Brain microvascular endothelial cell (primary cell): Measurements from ENCODE around the gene LSM12.
A peak's percentile ranks its signal among the peaks of the same experiment; 100 is the strongest.

ENCODE experiments used
- DNase-seq: peaks from one replicate; pipeline ENCODE4 v3.0.0-alpha.2; 2020
- H3K27ac ChIP-seq: fragments of 250-450 bp; sonication (Bioruptor Pico); 2 replicates; pipeline ENCODE4 v1.5.1; 2020; ENCODE audit warnings: mild to moderate bottlenecking, moderate library complexity
- H3K27me3 ChIP-seq: fragments of 250-450 bp; sonication (Bioruptor Pico); replicated peaks from 2 replicates; pipeline ENCODE4 v1.5.1; 2020; ENCODE audit warnings: mild to moderate bottlenecking
- H3K36me3 ChIP-seq: fragments of 250-450 bp; sonication (Bioruptor Pico); replicated peaks from 2 replicates; pipeline ENCODE4 v1.5.1; 2020; ENCODE audit warnings: mild to moderate bottlenecking
- H3K4me3 ChIP-seq: 2 replicates; pipeline ENCODE4 v1.5.1; 2011; ENCODE audit warnings: low read depth, mild to moderate bottlenecking, control low read depth, low read length, moderate library complexity
- in situ Hi-C: cut with HindIII; loops from 2 replicates; pipeline ENCODE4 v1.10.0; 2017; ENCODE audit warnings: low sequenced_read_pairs, low pct_ligation_motif_present
- TF ChIP-seq, protein P1 (sequence below): IDR thresholded peaks from 2 replicates; pipeline ENCODE4 v1.5.1; 2011; ENCODE audit warnings: low read depth, mild to moderate bottlenecking, moderate library complexity, low read length, control low read depth, inconsistent platforms; ENCODE audit errors: missing control alignments

The LSM12 gene

DNA sequence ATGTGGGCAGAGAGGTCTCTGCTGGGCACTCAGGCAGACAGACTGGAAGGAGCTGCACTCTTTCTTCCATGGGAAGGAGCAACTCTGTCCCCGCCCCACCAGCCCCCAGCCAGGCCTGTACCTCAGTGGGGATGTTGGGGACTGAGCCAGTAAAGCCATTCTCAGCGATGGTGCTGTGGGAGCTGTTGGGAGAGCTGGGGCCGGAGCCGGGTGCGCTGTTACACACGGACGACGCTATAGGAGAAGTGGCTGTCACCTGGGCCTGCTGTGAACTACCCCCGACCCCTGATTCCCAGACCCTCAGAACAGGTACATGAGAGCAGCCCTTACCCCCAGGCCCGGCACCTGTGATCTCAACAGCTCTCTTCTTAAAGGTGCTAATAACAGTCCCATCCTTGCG lies 25.6 kb upstream of the LSM12 start:
- no peaks in the 10 kb centered on the region for H3K36me3 ChIP-seq
- in situ Hi-C loops: no loop called here
- DNase-seq: no peak
- no peaks in the 10 kb centered on the region for H3K27me3 ChIP-seq
- H3K4me3 ChIP-seq: no peak overlapping the region
- TF ChIP-seq, protein P1, sequence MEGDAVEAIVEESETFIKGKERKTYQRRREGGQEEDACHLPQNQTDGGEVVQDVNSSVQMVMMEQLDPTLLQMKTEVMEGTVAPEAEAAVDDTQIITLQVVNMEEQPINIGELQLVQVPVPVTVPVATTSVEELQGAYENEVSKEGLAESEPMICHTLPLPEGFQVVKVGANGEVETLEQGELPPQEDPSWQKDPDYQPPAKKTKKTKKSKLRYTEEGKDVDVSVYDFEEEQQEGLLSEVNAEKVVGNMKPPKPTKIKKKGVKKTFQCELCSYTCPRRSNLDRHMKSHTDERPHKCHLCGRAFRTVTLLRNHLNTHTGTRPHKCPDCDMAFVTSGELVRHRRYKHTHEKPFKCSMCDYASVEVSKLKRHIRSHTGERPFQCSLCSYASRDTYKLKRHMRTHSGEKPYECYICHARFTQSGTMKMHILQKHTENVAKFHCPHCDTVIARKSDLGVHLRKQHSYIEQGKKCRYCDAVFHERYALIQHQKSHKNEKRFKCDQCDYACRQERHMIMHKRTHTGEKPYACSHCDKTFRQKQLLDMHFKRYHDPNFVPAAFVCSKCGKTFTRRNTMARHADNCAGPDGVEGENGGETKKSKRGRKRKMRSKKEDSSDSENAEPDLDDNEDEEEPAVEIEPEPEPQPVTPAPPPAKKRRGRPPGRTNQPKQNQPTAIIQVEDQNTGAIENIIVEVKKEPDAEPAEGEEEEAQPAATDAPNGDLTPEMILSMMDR: no peak
- no peak overlapping the region for H3K27ac ChIP-seq

DNA sequence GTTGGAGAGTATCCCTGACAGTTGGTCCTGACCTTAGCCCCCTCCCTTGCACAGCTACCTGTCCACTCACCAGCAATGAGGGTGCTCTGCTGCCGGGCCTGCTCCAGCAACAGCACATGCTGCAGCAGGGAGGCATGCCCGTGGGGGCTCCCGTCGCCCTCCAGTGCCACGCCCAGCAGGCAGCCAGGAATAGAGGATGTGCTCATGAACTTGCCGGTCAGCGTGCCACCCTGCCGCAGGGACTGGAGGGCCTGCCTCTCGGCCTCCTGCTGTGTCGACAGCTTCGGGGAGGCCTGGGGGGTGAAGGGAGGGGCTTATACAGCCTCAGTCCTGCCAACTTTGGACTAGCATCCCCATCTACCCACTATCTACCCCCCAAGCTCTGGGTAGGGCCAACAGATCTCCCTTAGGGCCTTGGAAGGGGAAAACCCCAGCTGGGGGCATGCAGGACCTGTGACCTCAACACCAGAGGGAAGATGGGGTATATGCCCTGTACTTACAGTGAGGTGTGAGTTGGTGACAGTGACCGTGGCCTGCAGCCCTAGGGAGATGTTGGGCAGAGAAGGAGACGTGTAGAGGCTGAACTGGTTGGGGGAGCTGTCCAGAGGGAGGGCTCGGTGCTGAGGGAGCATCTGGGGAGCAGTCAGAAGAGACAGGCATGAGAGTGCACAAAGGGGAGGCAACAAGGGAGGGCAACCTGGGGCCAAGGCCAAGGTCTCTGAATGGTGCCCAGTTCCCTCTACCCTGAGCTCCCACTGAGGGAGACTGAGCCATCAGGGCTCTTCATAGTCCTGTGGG lies 24.9 kb upstream of the LSM12 start:
- no peak for DNase-seq
- in situ Hi-C loops: no loop called here
- Histone ChIP-seq H3K27ac (no peak overlapping the region), H3K4me3 (no peak overlapping the region), H3K27me3 (no peaks in the 10 kb centered on the region), H3K36me3 (no peaks in the 10 kb centered on the region)
- TF ChIP-seq, protein P1: no peak

DNA sequence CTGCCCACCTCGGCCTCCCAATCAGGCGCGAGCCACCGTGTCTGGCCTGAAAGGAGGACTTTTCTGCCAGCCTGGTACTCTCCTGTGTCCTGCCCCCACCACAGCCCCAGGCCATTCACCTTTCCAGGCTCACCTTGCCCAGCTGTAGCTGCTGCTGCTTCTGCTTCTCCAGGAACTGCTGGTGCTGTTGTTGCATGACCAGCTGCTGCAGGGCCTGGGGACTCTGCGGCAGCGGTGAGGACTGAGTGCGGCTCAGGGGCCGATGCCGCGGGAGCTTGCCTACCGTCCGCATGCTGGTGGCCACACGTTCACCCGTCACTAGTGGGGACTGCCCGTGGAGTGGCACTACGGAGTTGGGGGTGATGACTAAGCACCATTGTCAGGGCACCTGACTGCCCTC lies 21.8 kb upstream of the LSM12 start:
- no peak for DNase-seq
- in situ Hi-C loops: no loop called here
- TF ChIP-seq, protein P1: no peak
- Histone ChIP-seq H3K27ac (no peak overlapping the region), H3K27me3 (no peaks in the 10 kb centered on the region), H3K4me3 (no peak overlapping the region), H3K36me3 (no peaks in the 10 kb centered on the region)

DNA sequence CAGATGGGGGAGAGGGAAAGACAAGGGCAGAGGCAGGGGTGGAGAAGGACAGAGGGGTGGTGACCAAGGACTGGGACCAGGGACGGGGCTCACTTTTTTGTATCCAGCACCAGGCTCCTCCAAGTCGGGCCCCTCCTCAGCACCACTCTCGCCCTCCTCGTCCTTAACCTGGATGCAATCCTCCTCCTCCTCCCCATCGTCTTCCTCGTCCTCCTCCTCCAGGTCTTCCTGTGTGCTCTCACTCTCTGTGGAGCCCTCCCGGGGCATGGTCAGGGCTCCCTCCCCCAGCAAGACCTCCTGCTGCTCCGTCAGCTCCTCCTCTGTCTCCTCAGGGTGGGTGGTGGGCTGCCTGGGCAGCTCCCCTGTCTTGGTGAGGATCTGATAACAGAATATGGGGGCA lies 20.8 kb upstream of the LSM12 start:
- Histone ChIP-seq H3K4me3 (peak overlapping the region; percentile 22), H3K27ac (peak overlapping the region; percentile 37), H3K27me3 (no peaks in the 10 kb centered on the region), H3K36me3 (no peaks in the 10 kb centered on the region)
- TF ChIP-seq, protein P1: no peak
- in situ Hi-C loops: no loop called here
- DNase-seq: no peak

DNA sequence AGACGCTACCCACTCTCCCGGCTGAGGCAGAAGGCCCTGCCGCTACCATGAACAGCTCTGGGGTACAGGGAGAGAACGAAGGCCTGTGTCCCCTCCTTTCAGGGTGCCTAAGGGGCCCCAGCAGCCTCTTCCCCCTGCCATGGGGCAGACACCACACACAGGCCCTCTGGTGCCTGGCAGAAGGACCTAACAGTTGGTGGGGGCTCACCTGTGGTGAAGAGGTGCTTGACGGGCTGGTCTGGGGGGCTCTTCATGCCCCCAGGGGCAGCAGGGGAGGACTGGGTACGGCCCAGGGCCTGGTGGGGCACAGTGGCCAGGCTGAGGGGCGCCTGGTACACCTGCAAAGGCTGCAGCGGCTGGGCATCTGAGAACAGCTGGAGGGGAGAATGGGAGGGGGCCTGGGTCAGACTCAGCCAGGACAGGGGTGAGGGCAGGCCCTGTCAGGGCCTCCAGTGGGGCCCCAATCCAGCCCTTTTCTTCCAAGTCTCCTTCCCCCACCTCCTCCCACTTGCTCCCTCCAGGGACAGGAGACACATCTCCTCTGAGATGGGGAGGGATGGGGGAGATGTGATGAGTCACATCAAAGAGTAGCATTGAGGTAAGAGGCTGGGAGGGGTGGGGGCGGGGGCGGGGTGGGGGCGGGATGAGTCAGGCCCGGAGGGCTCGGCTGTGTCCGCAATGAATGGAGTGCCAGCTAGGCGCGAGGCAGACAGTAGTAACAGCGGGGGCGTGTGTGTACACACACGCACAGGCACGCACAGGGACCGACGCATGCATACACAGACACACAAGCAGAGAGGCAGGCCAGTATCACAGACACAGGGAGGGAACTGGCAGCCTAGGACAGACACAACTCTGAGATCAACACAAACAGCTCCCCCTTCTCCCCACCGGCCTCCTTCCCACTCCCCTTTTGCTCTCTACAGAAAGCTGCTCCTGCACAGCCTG lies 20.2 kb upstream of the LSM12 start:
- Histone ChIP-seq H3K36me3 (no peaks in the 10 kb centered on the region), H3K27ac (peak overlapping the region; percentile 37), H3K27me3 (no peaks in the 10 kb centered on the region), H3K4me3 (peak overlapping the region; percentile 22)
- TF ChIP-seq, protein P1: no peak
- in situ Hi-C loops: no loop called here
- DNase-seq: peak; percentile 96
